ENCODE data around the gene APOH.

APOH gene

DNA sequence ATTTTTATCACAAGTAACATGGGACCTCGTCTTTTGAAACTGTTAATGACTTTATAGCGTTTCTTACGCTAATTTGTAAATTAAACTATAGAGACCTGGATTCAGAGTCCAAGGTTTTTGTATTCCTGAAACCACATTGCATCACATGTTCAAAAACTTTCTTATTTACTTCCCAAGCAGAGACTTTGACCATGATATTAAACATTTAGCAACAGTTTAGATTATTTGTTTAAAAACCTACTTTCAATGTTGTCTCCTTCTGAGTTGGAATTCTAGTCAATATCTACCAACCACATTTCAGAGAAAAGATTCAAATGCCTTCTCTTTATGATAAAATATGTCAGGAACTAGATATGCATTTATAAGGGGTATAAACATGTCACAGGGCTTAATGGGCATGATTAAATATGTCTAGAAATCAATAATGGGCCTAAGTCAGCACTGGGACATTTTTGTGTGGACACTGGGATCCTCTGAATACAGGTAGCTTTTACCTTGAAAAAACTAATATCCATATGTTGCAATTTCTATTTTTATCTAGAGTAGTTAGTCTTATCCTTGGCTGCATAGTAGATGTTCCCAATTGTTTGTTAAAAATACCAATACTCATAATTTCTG lies 6.3 kb upstream of the APOH start:
- DNase-seq (ENCODE audit: low spot score), result no peak

- no peak for DNase-seq (ENCODE audit: low spot score)
These were observed 5.4 kb upstream of the APOH start for GRCh38 chr17:66234611-66235010.

GRCh38 chr17:66233023-66233753 lies 4.0 kb upstream of the APOH start:
- no peak for DNase-seq (ENCODE audit: low spot score)

DNA sequence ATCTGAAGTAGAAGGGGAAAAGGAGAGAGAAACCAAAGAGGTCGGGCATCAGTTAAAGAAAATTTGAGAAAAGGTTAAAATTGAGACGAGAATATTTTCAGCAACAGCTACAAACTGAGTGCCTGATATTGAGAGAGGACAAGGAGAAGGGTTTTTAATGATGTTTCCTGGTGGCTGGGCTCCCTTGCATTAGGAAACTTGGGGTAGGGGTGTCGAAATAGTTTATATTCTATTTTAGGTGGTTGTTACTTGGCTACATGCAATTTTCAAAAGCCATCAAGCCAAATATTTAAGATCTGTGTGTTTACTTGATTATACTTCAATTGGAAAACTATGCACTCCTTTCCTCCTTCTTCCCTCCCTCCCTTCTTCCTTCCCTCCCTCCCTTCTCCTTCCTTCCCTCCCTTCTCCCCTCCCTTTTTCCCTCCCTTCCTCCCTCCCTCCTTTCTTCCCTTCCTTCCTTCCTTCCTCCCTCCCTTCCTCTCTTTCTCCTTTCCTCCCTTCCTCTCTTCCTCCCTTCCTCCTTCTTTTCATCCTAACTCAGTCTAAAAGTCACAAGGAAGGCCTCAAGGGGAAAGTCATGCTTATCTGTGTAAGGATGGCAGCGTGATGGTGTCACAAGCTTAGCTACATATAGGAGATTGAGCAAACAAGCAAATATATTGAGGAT lies 1.8 kb upstream of the APOH start:
- DNase-seq (ENCODE audit: low spot score), result no peak

- DNase-seq (ENCODE audit: low spot score), result no peak
These were observed 746 bp upstream of the APOH start for GRCh38 chr17:66229783-66230538.

DNA sequence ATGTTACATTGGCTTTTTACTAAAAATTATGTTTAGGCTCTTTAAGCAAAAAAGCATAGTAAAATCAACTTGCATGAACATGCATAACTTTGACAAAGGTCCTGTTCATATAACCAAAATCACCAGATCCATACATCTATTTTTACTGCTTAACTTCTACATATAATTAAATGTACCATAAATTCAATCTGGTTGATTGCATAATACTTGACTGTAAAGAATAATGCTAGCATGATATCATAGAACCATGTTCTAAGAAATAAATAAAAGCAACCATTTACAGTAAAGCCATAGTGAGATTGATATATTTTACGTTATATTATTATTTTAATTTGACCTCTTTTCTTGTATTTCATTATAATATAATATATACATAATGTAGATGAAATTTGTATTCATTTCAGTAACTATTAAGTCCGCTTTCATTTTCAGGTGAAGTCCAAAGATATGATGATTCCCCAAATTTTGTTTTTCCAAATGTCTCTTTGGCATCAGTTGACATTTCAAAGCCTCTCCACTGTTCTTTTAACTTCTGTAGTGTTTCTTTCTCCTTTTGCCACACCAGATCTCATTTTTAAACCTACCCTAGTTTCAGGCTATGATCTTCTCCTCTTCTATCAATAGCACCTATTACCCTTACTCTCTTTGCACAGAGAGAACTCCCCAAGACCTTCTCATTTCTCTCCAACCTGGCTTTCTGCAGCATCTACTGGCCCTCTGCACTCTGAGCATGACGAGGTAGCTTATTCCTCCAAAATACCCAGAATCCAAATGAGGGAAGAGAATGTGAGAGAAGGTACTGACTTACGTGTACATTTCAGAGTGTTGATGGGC lies 1.8 kb downstream of the APOH start:
- no peak for DNase-seq (ENCODE audit: low spot score)

DNA sequence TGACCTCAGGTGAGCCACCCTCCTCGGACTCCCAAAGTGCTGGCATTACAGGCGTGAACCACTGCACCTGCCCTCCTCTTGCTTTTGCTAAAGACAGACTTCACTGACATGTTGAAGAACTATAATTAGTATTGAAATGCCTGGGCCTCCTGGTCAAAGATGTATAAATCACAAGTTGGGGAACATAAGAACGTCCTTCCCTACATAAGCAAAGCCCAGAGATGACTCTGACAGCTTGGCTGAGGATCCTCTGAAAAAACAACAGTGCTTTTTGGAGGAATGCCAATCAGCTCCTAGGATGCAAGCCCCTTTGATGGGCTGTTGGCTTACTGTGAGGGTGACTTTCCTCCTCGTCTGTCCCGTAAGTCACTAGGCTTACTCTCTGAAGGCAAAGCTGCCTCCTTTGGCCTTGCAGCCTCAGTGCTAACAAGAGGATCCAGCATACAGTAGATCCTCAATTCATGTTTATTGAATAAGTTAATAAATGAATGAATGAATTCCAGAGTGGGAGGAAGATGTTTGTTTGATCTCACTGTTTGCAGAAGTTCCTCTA lies 6.3 kb downstream of the APOH start:
- DNase-seq (ENCODE audit: low spot score), result no peak

GRCh38 chr17:66221755-66222530 lies 7.3 kb downstream of the APOH start:
- DNase-seq (ENCODE audit: low spot score), result no peak

- DNase-seq (ENCODE audit: low spot score), result no peak
These were observed 7.9 kb downstream of the APOH start for GRCh38 chr17:66221343-66221742.

DNA sequence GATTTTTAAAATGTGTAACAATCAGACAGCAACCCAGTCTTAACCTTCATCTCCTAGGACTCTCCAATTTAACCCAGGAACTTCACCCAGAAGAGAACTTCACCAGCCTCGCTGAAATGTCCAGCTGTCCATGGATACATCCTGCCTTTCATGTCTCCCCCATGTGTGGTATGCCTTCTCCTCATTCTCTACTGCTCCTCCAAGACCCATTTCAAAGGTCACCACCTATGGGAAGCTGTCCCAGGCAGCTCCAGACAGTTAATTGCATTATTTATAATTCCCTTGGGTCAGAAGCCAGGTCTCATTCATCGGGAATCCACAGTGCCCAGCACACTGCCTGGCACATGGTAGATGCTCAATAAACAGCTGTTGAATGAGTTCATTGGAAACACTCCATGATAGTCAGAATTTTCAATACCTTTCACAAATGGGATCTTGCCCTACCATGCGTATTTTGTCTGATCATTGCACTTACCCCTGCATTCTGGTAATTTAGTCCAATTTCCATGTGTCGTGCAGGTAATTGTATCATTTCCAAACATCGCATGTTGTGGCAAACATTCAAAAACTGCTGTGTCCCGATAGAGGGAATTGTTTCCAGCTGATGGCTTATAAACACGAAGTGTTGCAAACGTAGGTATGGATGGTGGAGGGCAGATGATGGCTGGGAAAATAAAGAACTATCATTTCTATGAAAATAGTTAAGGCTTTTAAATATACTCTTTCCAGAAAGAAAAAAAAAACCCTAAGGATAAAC lies 9.0 kb downstream of the APOH start:
- DNase-seq (ENCODE audit: low spot score), result no peak

- no peak for DNase-seq (ENCODE audit: low spot score)
These were observed 13.7 kb downstream of the APOH start for GRCh38 chr17:66215529-66215911.

DNA sequence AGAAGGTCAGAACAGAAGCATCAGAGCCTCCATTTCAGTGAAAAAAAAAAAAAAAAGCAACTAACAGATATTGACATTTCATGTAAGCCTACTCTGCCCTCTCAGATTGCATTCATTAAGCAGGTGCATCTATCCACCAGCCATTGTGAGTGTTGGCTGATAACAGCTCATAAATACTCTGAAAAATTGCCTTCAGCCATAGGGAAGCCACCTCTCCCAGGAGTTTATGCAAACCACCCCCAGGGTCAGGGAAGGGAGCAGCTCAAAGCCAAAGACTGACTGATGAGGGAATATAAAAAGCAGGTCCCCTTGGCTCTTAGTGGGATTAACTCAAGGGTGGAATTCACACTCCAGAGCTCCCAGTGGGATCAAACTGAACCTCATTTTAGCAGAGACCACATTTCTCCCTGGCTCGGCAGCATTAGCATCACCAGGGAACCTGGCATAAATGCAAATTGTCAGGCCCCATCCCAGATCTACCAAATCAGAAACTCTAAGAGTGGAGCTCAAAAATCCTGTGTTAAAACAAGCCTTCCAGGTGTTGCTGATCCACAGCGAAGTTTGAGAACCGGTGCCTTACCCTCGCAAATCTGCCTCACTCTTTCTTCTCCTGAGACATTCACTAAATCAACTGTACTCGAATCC lies 14.2 kb downstream of the APOH start:
- DNase-seq (ENCODE audit: low spot score), result no peak

DNA sequence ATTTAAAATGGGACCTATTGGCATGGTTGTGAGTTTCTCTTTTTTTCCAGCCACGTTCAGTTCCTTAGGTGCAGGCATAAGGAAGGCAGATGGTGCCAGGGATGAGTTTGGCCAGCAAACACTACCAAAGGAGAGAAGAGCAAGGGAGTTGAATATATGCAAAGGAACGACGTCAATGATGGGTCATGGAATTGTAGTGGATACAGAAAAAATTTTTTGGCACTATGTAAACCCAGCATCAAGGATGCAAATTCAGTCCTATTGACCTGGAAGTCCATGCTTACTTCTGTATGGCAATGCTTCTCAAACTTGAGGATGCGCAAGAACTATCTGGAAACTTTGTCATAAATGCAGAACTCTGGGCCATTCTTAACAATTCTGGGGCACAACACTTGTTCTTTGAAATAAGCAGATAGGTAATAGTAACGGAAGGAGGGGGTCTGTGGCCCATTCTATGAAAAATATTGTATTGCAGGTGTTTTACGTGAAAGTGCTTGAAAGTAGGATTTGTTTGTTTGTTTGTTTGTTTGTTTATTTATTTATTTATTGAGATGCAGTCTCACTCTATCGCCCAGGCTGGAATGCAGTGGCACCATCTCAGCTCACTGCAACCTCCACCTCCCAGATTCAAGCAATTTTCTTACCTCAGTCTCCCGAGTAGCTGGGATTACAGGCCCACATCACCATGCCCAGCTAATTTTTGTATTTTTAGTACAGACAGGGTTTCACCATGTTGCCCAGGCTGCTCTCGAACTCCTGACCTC lies 18.0 kb downstream of the APOH start:
- no peak for DNase-seq (ENCODE audit: low spot score)

- DNase-seq (ENCODE audit: low spot score), result no peak
These were observed 19.0 kb downstream of the APOH start for GRCh38 chr17:66210208-66210574.

DNA sequence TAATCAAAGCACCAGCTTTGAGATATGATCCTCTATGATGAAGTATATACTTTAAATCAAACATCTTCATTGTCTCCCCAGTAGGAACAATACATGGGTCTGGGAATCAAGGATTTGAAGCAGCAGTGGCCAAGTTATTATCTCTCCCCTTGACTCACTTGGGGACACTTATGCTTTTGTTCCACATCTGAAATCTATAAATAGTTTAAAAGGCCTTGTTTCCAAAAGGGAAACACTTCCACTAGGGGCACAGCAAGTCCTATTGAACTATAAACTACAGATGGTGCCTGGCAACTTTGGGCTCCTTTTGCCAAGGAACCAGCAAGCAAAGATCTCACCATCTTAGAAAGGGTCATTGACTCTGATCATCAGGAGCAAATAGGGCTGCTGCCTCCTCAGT lies 21.3 kb downstream of the APOH start:
- no peak for DNase-seq (ENCODE audit: low spot score)

DNA sequence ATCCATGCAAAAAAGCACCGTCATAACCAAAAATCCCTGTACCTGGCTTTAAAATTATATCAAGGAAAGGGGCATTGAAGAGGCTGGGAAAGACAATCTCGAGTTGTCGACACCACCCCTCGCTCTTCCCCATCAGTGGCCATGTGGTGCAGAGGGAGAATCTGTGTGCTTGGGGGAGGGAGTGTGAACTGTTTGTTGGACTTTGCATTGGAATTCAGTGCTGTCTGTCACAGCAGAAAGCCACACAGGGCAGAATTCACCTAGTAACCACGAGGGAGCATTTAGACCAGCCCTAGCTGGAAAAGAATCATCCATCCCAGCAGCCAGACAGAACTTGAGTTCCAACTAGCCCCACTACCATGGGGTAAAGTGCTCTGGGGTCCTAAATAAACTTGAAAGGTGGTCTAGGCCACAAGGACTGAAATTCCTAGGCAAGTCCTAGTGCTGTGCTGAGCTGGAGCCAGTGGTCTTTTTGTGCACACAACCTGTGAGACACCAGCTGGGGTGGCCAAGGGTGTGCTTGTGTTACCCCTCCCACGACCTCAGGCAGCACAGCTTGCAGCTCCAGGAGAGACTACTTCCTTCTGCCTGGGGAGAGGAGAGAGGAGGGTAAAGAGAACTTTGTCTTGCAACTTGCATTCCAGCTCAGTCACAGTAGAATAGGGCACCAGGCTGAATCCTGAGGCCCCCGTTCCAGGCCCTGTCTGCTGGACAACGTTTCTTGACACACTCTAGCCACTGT lies 25.8 kb downstream of the APOH start:
- DNase-seq (ENCODE audit: low spot score), result no peak

- peak; percentile 41 for DNase-seq (ENCODE audit: low spot score)
These were observed 28.5 kb downstream of the APOH start for GRCh38 chr17:66200685-66201092.

DNA sequence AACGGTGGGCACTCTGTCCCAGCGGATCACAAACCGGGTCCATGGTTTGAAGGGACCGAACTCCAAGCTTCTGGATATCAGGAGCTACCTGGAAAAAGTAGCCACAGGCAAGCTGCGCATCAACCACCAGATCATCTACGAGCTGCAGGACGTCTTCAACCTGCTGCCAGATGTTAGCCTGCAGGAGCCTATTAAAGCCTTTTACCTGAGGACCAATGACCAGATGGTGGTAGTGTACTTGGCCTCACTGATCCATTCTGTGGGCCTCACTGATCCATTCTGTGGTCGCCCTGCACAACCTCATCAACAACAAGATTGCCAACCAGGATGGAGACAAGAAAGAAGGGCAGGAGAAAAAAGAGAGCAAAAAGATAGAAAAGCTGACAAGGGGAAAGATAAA lies 31.0 kb downstream of the APOH start:
- no peak for DNase-seq (ENCODE audit: low spot score)

Data from pons (tissue), 1 donor.